NOMO-1 treated with dmso at 0.1 percent for 144 hours (cell line): ENCODE results near the gene SOS2.

Experiments
- DNase-seq: peaks from one replicate; lab custom pipeline; 2025; ENCODE audit not compliant: unreplicated experiment; lab: John Stamatoyannopoulos, UW

Gene SOS2

GRCh38 chr14:50231475-50232275 is at the start of gene SOS2:
Gene SOS2 (minus strand): TSS chr14:50231578. CDS start chr14:50231283, 295 bp downstream.
- DNase-seq = peak; percentile 81

GRCh38 chr14:50272498-50272897 is 41.1 kb upstream of the SOS2 start:
- DNase-seq = no peak

- no peak for DNase-seq
Observed at GRCh38 chr14:50270932-50271331, 39.6 kb upstream of the SOS2 start.

DNA sequence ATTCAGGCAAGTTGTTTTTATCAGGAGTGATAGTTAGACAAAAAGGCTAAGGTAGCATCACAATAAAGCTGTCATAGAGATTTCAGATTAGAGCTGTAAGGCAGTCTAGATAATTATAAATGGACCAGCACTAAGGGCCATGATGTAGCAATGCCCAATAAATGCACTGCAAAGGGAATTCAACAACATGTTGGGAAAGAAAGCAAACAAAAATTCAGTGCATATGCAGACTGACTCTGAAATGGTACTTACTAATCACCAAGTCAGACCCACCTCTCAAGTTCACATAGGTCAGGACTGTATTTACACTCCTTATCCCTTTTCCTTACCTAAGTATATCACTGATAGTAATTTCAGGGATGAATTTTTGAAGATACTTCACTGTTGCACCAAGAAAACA is 33.7 kb upstream of the SOS2 start:
- no peak for DNase-seq

DNA sequence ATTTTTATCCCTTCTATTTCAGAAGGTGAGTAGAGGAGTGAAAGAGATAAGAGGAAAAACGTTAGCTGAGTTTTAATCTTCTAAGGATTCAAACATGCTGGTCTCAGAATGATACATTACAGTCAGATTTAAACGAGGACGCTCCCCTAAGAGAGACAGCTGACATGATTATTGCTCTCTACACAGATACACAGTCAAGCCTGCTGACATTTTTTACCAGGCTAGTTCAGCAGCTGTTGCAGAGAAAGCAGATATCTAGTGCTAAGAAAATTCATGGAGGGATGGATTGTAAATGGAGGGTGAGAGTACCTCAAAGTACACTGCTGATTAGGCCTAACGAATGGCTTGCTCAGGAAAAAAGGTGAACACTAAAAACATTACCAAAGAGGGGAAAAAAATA is 31.9 kb upstream of the SOS2 start:
- DNase-seq = no peak

GRCh38 chr14:50262865-50263264 is 31.5 kb upstream of the SOS2 start:
- no peak for DNase-seq

GRCh38 chr14:50260511-50260910 is 29.1 kb upstream of the SOS2 start:
- no peak for DNase-seq

DNA sequence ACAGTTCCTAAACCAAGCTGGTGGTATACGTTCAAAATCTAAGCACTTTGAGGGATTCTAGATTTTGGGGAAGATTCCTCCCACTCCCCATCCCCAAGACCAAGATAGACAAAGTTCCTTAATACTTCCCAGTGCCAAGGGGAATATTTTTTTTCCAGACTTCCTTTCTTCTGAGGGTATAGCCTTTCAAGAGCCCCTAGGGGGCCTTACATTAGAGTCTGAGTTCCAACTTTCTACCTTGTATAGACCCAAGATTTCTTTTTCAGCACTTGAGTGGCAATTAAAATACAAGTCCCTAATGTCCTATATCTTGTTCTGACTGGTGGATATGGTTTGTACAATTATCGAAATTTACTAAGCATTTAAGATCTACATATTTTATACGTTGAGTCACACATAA is 28.7 kb upstream of the SOS2 start:
- DNase-seq = no peak

DNA sequence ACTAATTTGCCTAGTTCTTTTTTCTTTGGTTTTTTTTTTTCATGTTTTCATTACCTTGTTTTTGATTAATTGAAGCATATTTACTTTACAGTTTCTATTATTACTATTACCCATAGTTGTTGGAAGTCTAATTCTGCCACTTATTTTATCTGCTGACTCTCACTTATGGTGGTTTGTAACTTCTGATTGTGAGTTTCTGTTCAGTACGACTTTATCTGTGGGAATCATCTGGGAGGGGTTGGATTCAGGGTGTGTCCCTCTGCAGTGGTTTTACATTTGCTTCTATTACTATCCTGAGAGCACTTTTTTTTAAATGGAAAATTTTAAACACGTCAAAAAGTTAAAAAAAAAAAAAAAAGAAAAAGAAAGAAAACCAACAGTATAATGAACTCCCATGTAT is 26.4 kb upstream of the SOS2 start:
- DNase-seq = no peak

GRCh38 chr14:50254248-50254647 is 22.9 kb upstream of the SOS2 start:
- DNase-seq = no peak

GRCh38 chr14:50249136-50249775 is 17.9 kb upstream of the SOS2 start:
- DNase-seq = no peak

DNA sequence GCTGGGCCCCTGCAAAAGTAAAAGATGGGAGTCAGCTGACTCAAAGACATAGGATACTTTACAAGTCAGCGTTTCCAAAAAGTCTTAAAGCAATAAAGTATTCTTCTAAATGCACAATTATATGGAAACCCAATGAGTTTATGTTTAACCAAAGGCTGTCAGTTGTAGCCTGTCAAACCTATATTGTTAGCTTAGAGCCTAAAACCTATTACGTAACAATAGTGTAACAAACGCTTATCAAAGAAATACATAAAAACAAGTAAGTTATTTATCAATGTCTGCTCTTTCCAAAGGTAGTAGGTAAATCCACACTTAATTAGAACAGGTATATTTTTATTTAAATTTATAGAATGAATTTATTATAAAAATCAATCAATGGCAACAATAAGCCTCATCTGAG is 15.9 kb upstream of the SOS2 start:
- no peak for DNase-seq

GRCh38 chr14:50242566-50243310 is 11.4 kb upstream of the SOS2 start:
- no peak for DNase-seq

GRCh38 chr14:50242096-50242495 is 10.7 kb upstream of the SOS2 start:
- no peak for DNase-seq

- DNase-seq = peak; percentile 42
Observed at GRCh38 chr14:50237427-50237826, 6.0 kb upstream of the SOS2 start.

- DNase-seq = no peak
Observed at GRCh38 chr14:50233951-50234250, 2.5 kb upstream of the SOS2 start.

- no peak for DNase-seq
Observed at GRCh38 chr14:50233166-50233950, 2.0 kb upstream of the SOS2 start.

- no peak for DNase-seq
Observed at GRCh38 chr14:50232276-50232642, 881 bp upstream of the SOS2 start.

DNA sequence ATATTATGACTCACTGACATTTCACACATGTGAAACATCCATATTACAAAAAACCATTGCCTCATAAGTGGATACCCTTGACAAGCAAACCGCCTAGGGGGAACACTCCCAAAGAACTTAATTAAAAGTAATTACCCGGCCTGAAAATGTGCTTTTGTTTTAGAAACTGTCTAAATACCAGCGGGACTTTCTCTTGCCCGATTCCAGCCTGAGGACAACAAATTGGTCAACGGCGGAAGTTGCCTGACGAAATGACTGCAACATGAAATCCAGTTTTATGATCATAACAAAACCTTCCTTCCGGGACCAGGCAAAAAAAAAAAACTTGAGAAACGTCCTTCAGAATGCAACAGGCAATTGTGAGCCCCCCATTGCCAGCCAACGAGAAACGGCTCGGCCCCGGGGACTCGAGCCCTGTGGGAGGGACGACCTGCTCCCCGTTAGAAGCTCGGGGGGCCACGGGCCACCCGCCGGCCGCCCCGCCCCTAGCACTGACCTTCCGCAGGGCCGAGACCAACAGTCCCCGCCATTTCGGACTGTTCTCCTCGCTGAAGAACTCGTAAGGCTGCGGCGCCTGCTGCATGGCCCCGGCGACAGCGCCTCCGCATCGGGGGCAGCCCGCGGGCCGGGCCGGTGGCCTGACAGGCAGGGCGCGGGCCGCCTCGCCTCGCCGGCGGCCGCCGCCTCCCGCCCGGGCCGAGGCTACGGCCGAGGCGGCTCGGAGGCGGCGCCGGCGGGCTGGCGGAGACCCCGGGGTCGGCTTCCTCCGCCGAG is 490 bp downstream of the SOS2 start:
- peak; percentile 61 for DNase-seq

- no peak for DNase-seq
Observed at GRCh38 chr14:50230401-50230700, 1.0 kb downstream of the SOS2 start.

DNA sequence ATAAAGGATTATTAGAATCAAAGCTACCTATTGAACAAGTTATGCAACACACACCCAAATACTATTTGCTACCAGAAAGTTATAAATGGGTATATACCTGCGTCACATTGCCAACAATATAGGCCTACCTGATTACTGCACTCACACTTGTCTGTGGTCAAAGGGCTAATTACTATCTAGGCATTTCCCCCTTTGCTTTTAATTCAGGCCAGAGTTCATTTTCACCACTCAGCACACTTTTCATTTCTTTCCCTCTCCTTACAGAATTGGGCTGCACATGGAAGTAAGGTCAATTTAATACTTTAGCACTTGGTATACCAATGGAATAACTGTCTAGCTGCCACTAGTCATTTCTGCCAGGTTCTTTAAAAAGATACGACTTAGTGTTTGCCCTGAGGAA is 1.7 kb downstream of the SOS2 start:
- DNase-seq = no peak
